Measurements from ENCODE around the gene TNFRSF14.

The TNFRSF14 gene

DNA sequence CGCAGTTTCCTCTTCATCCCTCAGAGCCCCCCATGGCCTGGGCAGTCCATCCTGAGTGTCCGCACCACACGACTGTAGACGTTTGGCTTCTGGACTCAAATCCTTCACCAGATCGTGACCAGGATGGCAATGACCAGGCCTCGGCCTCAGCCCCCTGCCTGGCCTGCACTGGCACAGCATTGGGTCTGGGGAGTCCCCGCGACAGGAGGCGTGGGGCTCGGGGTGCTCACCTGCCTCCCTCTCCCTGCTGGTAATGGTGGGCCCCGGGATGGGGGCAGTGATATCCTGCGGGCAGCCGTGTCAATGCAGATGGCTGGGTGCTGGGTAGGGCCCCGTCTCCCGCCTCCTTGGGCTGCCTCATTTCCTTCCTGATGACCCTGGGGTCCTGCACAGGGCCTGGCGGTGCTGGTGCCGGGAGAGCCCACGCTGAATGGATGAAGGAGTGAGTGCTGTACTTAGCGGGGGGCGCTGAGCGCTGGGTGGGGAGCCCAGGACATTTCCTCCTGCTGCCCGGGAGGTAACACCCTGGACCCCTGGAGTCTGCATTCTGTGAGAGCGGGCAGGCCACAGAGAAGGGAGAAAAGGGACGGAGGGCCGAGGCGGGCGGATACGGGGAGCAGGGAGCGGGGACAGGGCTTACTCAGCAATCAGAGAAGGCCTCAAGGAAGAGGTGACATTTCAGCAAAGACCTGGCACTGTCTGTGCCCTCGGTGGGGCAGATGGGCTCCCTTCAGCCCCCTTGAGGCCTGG lies 2.1 kb upstream of the TNFRSF14 start:
- no peak for DNase-seq (ENCODE audit: low spot score)

DNA sequence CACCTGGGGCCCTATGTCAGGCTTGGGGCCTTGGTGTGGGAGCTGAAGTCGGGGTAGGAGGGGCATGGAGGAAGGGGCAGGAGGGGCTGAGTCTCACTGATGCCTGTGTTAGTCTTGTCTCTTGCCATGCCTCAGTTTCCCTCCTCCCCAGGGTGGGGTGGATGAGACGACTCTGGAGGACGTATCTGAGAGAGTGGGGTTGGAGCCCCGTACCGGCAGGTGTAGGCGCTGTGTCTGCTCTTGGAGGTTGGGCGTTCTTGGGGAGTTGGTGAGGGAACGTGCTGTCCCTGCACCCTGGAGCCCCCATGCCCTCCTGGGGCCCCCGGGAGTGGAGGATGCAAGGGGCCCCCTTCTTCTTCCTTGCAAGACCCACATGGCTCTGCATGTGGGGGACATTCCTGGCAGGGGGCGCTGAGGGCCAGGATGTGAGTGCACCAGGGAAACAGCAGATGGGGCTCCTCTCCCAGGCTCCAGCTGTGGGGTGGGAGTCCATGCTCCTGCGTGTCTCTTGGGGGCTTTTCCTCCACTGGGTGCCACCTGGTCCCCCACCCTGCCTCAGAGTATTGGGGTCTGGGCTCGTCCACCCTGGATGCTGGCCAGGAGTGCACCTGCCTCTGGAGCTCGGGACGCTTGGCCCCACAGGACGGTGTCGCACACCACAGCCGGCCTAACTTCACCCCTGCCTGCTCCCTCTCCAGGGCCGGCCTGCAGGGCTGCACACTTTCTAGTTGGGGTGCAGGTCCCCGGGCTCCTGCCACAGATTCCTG lies 1.4 kb upstream of the TNFRSF14 start:
- no peak for DNase-seq (ENCODE audit: low spot score)

DNA sequence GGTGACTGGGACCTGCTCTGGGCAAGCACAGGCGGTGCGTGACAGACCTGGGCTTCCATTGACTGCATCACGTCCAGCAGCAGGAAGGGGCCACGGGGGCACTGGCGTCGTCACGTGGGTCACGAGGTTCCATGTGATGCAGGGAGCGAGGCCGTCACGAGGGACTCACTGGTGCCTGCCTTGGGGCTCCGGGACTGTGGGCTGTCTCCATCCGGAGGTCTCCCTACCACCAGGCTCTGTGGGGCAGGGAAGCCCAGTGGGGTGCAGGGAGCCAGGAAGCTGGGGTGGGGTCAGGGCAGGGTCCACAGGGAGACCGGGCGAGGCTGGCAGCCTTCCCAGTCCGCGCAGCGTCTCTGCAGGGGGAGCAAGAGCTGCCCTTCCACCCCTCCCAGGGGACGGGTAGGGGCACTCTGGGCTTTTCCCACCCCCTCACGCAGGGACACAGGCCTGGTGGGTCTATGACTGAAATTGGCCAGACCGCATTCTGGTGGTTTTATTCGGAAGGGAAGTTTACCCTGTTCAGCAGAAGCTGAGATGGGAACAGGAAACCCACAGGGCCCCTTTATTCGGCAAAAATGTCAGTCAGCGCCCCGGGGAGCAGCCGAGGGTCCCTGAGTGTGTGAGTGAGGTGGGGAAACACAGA lies 416 bp upstream of the TNFRSF14 start:
- DNase-seq (ENCODE audit: low spot score): peak; percentile 39

- no peak for DNase-seq (ENCODE audit: low spot score)
These were observed 709 bp downstream of the TNFRSF14 start for GRCh38 chr1:2556678-2557481.

DNA sequence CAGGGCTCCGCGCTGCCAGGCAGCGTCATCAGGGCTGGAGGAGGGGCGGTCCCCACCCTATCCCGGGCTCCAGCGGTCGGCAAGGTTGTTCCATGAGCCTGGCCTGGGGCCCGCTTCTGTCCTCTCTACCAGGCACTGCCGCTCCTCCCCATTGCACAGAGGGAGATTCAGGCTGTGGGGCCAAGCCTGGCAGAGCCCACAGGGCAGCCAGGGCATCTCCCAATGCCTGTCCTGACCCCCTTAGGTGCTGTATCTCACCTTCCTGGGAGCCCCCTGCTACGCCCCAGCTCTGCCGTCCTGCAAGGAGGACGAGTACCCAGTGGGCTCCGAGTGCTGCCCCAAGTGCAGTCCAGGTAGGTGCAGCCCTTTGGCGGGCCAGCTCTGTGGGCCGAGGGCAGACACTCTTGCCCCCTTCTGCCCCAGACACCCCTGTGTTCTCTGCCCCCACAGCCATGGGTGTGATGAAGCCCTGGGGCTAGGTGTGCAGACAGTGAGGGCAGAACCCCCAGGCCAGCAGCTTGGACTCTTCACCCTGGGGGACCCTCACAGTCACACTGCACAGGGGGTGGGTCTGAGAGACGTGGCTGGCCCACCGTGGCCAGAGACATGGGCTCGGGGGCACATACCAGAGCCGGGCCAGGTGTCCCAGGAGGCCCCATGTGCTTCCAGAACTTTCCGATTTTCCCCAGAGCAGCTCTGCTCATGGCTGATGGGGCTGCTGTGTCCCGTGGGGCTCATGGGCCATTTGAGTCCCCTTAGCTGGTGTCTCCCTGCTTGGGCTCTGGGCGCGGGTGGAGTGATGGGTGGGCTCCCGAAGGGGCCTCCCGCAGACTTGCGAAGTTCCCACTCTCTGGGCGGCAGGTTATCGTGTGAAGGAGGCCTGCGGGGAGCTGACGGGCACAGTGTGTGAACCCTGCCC lies 1.6 kb downstream of the TNFRSF14 start:
- no peak for DNase-seq (ENCODE audit: low spot score)

- no peak for DNase-seq (ENCODE audit: low spot score)
These were observed 2.2 kb downstream of the TNFRSF14 start for GRCh38 chr1:2558420-2558819.

DNA sequence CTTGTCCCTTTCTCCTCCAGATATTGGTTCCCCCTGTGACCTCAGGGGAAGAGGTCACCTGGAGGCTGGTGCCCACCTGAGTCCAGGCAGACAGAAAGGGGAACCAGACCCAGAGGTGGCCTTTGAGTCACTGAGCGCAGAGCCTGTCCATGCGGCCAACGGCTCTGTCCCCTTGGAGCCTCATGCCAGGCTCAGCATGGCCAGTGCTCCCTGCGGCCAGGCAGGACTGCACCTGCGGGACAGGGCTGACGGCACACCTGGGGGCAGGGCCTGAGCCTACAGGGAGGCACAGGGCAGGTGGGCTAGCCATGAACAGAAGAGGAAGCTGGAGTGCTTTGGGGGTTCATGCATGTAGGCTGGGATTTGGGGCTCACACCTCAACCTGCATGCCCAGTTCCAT lies 2.7 kb downstream of the TNFRSF14 start:
- DNase-seq (ENCODE audit: low spot score): no peak

GRCh38 chr1:2559509-2560298 lies 3.5 kb downstream of the TNFRSF14 start:
- DNase-seq (ENCODE audit: low spot score): no peak

DNA sequence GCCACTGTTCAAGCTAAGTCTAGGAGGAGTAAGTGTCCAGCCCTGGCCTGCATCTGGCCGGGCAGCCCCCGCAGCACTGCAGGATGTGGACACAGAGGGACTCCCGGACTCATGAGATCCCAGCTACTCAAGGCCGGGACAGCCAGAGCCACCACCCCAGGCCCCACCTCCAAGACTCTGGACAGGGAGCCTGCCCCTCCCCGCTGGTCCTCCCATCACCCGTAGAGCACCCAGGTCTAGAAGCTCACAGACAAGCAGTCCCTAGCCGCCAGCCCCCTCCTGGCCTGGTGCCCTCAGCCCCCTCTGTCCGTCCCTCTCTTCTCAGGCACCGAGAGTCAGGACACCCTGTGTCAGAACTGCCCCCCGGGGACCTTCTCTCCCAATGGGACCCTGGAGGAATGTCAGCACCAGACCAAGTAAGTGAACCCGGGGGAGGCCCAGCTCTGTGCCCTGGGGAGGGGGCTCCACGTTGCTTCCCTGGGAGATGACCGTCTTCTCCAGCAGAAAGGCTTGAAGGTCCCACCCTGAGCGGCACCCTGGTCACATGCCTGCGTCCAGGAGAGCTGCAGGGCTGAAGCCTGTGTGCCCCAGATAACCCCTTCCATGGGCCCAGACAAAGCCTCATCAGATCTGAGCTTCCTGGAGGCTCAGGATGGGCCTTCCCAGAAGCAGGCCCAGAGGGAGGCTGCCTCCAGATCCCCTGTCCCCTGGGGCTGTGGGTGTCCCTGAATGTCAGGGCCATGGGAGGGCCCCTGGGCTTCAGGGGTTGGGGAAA lies 4.3 kb downstream of the TNFRSF14 start:
- peak; percentile 36 for DNase-seq (ENCODE audit: low spot score)

GRCh38 chr1:2561446-2561845 lies 5.3 kb downstream of the TNFRSF14 start:
- no peak for DNase-seq (ENCODE audit: low spot score)

DNA sequence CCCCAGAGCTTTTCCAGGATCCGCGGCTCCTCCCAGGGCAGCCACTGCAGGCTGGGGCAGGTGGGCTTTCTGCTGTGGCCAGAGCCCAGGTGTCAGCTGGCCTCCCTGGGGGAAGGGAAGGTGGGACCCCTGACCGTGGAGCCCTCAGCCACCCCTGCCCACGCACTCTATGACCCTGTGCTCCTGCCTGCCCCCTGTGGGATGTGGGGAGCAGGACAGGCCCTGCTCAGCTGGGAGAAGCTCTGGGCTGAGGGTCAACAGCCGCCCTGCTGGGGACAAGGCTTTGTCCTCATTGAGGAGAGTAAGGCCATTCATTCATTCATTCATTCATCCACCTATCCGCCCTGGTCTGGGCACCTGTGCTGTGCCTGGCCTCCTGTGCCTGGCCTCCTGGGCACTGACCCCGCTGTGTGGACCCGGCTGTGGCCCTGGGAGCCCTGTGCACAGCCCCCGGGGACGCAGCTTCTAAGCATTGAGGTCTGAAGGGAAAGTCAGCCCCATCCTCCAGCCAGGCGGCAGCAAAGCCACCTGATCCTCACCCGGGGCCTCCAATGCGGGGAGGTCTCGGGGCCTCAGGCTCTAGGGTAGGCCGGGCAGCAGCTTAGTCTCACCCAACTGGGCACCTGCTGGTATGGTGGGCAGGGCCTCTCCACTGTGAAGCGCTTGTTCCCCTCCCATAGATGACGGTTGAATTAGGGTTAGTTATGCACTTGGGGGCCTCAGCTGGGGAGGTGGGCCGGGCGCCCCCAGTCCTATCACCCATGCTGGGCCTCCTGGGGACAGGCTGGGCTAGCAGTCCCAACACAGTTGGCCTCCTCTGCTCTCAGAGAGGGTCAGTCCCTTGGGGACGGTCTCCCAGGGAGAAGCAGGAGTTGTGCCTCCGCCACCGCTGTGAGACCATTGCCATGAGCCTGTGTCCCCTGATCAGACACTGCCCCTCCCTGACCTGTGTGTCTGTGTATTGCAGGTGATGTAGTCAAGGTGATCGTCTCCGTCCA lies 6.0 kb downstream of the TNFRSF14 start:
- no peak for DNase-seq (ENCODE audit: low spot score)

GRCh38 chr1:2563205-2563604 lies 7.0 kb downstream of the TNFRSF14 start:
- DNase-seq (ENCODE audit: low spot score): no peak

- no peak for DNase-seq (ENCODE audit: low spot score)
These were observed 8.0 kb downstream of the TNFRSF14 start for GRCh38 chr1:2564006-2564814.

GRCh38 chr1:2564815-2565374 lies 8.7 kb downstream of the TNFRSF14 start:
- DNase-seq (ENCODE audit: low spot score): no peak

DNA sequence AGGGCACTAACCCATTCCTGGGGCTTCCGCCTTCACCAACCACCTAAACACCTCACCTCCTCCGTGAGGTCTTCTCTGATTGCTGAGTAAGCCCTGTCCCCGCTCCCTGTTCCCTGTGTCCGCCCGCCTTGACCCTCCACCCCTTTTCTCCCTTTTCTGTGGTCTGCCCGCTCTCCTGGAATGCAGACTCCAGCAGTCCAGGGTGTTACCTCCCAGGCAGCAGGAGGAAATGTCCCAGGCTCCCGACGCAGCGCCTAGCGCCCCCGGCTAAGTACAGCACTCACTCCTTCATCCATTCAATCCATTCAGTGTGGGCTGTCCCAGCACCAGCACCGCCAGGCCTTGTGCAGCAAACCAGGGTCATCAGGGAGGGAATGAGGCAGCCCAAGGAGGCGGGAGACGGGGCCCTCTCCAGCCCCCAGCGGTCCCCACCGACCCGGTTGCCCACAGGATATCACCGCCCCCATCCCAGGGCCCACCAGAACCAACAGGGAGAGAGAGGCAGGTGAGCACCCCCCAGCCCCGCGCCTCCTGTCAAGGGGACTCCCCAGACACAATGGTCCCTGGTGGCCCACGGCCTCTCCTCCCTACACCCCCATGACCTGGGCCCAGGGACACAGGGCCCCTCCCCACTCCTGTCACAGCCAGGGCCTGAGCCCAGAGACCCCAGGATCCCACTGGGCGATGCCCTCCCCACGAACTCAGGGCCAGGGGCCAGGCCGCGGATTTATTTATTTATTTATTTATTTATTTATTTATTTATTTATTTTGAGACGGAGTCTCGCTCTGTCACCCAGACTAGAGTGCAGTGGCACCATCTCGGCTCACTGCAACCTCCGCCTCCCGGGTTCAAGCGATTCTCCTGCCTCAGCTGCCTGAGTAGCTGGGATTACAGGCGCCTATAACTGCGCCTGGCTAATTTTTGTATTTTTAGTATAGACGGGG lies 10.2 kb downstream of the TNFRSF14 start:
- no peak for DNase-seq (ENCODE audit: low spot score)
